Activated CD4-positive, alpha-beta T cell treated with anti-CD3 and anti-CD28 coated beads, Interleukin-2, amount 50 U/mL, for 4 hours (primary cell): ENCODE measurements around the gene PDE4B.

Experiments
- DNase-seq, 2 experiments: peaks; one replicate each; pipeline ENCODE4 v3.0.0-alpha.2; 2020

The PDE4B gene

GRCh38 chr1:66207484-66207883 is 414.8 kb downstream of the PDE4B start:
- DNase-seq, result no peak

GRCh38 chr1:66208632-66209031 is 415.9 kb downstream of the PDE4B start:
- no peak for DNase-seq

DNA sequence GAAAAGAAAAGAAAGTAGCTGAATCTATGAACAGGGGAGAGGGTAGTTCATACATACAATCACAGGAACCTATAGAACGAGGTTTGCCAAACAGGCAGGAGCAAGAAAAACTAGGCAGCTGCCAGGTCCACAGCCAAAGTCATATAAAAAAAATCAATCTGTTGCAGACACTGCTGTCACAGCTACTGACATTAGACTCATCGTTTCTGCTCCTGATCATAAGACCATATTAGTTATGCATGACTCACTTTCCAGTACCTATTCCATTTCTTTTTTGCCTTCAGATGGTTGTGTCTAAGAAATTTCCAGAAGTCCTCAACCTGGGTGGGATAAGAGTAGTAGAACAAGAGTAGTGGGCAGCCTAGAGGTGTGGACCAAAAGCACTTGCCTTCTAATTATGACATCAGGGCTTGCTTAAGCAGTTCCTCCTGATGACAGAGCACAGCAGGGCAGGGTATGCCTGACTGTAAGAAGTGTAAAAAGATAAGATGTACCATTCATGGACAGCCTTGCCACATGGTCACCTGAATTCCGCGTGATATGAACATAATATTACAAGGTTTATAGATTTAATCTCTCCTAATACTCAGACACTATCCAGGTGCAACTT is 418.0 kb downstream of the PDE4B start:
- no peak for DNase-seq

DNA sequence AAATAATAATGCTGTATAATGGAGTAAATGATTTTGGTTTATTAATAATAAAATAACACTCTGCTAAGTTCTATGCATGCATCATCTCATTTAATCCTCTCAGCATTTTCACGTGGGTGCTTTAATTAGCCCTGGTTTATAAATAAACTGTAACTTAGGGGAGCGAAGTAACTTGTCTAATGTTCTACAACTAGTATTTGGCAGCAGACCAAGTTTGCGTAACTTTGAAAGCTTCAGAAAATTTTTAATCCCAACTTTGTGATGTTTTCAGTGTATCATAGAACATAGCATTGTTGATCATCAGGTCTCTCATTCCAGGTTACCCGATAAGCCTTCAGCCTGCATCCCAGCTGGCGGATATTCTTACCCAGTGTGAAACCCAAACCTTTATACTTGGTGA is 418.8 kb downstream of the PDE4B start:
- DNase-seq, result no peak

GRCh38 chr1:66213491-66213890 is 420.8 kb downstream of the PDE4B start:
- DNase-seq, result no peak

DNA sequence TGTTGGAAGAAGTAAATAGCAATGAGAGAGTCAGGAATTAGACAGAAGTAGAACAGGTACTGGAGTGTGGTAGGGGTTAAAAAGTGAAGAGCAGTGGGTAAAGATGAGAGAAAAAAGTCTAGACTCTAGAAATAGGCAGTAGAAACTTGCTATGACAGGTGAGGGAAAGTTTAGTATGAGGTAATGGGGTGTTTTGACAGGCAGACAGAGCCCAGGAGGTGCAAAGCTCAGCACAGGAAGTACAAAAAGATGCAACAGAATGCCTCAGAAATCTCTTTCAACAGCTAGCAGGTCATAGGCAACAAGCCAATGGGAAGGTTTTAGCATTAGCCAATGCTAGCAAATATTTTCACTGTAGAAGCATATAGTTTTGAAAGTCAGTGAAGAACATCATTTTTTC is 422.2 kb downstream of the PDE4B start:
- DNase-seq, result no peak

GRCh38 chr1:66217021-66217420 is 424.3 kb downstream of the PDE4B start:
- no peak for DNase-seq

GRCh38 chr1:66217561-66217960 is 424.9 kb downstream of the PDE4B start:
- no peak for DNase-seq

DNA sequence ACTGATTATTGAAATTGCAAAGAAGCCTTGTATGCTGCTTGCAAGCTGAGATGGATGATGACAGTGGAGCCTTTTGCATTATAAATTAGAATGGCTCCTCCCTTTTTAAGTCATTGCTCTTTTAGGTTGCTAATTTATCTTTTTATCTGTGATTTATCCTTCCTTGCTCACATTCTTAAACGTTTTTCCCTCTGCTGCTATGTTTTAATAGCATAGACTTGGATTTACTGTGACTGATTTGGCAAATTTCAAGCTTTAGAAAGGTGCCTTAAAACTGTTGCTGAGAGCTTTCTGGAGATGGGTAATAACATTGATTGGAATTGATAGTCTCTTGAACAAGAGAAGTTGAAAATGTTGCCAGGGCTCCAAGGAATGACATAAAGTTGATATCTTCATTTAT is 427.8 kb downstream of the PDE4B start:
- DNase-seq, result no peak

GRCh38 chr1:66223681-66224080 is 431.0 kb downstream of the PDE4B start:
- no peak for DNase-seq

- no peak for DNase-seq
Measured at GRCh38 chr1:66226985-66227384, 434.3 kb downstream of the PDE4B start.

DNA sequence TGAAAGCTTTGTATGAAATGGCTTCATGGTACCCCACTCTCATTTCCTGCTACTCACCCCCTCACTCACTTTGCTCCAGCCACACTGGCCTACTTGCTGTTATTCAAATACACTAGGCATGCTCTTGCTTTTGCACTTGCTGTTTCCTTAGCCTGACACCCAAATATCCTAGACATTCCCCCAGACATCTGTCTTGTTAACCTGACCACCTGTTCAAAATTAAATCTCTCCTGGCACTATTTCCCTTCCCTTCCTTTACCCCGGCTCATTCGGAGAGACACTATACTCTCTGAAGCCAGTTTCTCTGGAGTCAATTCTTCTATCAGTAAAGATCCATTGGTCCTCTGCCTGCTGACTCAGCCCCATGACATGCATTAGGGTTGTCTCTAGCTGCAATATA is 435.3 kb downstream of the PDE4B start:
- DNase-seq, result no peak

DNA sequence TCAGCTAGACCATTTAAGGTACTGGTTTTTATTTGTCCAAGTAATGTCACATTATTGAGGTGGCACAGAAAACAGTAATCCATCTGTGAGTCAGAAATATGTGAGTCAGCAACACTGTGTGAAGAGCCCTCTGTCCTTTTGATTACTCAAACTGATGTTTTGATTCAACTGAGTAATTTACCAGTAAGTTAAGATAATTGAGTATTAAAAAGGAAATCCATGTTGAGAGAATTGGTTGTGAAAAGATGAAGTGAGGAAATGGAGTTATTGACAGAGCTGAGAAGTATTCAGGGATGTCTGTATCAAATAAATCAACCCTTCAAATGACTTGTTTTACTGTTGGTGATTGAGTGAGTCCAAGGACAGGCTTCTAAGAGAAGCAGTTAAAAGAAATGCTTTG is 438.5 kb downstream of the PDE4B start:
- DNase-seq, result no peak

- no peak for DNase-seq
Measured at GRCh38 chr1:66231681-66232463, 439.2 kb downstream of the PDE4B start.

- no peak for DNase-seq
Measured at GRCh38 chr1:66237042-66237441, 444.3 kb downstream of the PDE4B start.

DNA sequence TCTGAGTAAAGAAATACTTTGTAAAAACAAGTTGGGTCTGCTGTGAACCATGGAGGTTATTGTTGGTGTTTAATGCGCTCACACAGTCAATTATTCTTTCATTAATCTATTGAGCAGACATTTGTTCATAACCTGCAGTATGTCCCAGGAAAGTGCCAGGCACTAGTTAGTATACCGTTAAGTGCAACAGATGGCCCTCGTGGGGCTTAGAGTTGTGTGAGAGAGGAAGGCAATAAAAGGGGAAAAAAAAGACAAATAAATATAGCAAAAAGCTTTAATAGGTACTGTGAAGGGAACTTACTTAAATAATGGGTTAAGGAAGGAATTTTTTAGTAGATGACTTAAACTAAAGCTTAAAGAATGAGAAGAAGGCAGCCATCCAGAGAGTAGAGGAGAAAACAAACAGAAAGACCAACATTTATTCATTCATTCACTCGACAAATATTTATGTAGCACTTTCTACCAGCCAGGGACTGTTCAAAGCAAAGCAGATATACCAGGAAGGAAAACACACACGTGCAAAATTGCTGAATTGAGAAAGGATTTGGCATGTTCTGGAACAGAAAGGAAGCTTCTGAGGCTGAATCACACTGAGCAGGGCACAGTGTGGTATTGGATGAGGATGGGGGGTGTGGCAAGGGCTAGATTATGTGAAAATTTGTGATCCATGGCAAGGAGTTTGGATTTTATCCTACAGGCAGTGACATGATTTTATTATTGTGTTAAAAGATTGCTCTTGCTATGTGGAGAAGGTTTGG is 445.2 kb downstream of the PDE4B start:
- DNase-seq, result no peak

DNA sequence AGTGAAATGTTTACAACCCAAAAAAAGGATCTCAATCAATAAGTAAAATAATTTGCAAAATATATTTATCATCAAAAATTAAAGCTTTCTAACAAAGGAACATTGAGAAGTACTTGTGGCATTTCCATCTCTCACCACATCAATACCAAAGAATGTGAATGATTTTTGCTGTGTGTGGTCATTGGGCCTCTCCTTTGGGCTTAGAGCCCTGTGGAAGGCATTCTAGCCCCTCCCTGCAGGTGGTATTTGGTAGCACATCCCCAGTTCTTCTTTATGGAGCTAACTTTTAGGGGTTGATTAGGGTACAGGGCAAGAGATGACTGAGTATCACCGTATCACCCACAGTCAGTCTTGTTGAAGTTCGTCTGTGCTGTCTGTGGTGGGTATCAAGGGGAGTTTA is 447.1 kb downstream of the PDE4B start:
- no peak for DNase-seq

GRCh38 chr1:66240491-66241484 is 448.1 kb downstream of the PDE4B start:
- DNase-seq, result no peak

GRCh38 chr1:66242646-66243547 is 450.2 kb downstream of the PDE4B start:
- peak; percentile 68 to 71 for DNase-seq

DNA sequence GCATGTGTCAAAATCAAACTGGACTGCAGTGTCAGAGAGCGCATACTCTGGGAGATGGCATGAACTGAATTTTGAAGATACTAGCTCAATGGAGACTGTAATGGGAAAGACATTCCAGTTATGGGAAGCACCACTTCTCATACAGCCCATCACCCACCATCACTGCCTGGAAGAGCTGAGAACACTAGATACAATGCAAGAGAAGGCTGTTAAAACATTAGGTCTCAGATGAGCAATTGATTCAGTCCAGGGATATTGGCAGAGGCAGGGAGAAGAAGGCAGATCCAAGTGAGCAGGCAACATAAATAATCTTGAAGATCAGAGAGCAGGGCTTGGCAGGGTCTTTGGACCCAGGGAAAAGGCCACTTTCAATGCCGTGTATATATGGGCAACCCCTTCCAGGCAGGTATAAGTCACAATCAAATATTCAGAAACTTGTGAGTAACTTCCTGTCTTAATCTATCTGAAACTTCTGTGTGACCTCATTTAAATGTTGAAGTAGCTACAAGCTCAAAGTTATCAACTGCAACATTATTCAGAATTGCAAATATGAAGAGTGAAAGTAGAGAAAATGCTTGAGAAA is 450.9 kb downstream of the PDE4B start:
- no peak for DNase-seq

GRCh38 chr1:66244429-66244828 is 451.7 kb downstream of the PDE4B start:
- DNase-seq, result no peak
